Measurements from ENCODE around the gene IGSF21.

The IGSF21 gene

GRCh38 chr1:18093646-18094045, 14.0 kb upstream of the IGSF21 start:
- ChIA-PET POLR2A (ENCODE audit: low non-redundant PET) (no interaction called here), CTCF (no interaction called here)
- no peak for DNase-seq (ENCODE audit: low spot score)
- no peak overlapping the region for H3K27ac ChIP-seq
- no peak for TF ChIP-seq CTCF (conservative IDR thresholded peaks at IDR 0.05; ENCODE audit: low read depth)

- TF ChIP-seq CTCF (conservative IDR thresholded peaks at IDR 0.05; ENCODE audit: low read depth), result no peak
- DNase-seq (ENCODE audit: low spot score), result no peak
- ChIA-PET CTCF (interaction anchor here (0.5 kb wide), 1 partner anchor 588 kb away, joined by 3 read pairs; no protein-coding TSS in a partner anchor), POLR2A (ENCODE audit: low non-redundant PET) (no interaction called here)
- H3K27ac ChIP-seq, result no peak overlapping the region
Measured at GRCh38 chr1:18094096-18094495, 13.5 kb upstream of the IGSF21 start.

- ChIA-PET POLR2A (ENCODE audit: low non-redundant PET) (no interaction called here), CTCF (no interaction called here)
- no peak for DNase-seq (ENCODE audit: low spot score)
- H3K27ac ChIP-seq, result no peak overlapping the region
- no peak for TF ChIP-seq CTCF (conservative IDR thresholded peaks at IDR 0.05; ENCODE audit: low read depth)
Measured at GRCh38 chr1:18097206-18097605, 10.4 kb upstream of the IGSF21 start.

- no peak overlapping the region for H3K27ac ChIP-seq
- DNase-seq (ENCODE audit: low spot score), result no peak
- no peak for TF ChIP-seq CTCF (conservative IDR thresholded peaks at IDR 0.05; ENCODE audit: low read depth)
- ChIA-PET POLR2A (ENCODE audit: low non-redundant PET) (no interaction called here), CTCF (no interaction called here)
Measured at GRCh38 chr1:18099026-18099425, 8.6 kb upstream of the IGSF21 start.

- POLR2A ChIA-PET (ENCODE audit: low non-redundant PET), result no interaction called here
- TF ChIP-seq CTCF (conservative IDR thresholded peaks at IDR 0.05; ENCODE audit: low read depth), result no peak
- no peak overlapping the region for H3K27ac ChIP-seq
- CTCF ChIA-PET, result interaction anchor here (1.4 to 1.6 kb wide), 2 partner anchors 9 to 26 kb away, joined by 4 to 6 read pairs; no protein-coding TSS in a partner anchor
- DNase-seq (ENCODE audit: low spot score), result no peak
Measured at GRCh38 chr1:18100060-18100459, 7.5 kb upstream of the IGSF21 start.

- H3K27ac ChIP-seq, result no peak overlapping the region
- peak; percentile 80 for TF ChIP-seq CTCF (conservative IDR thresholded peaks at IDR 0.05; ENCODE audit: low read depth)
- DNase-seq (ENCODE audit: low spot score), result peak; percentile 68
- ChIA-PET CTCF (interaction anchor here (0.5 to 1.6 kb wide), 11 partner anchors 10 to 621 kb away, joined by 3 to 6 read pairs (median 4); no protein-coding TSS in a partner anchor), POLR2A (ENCODE audit: low non-redundant PET) (no interaction called here)
Measured at GRCh38 chr1:18100491-18101063, 7.0 kb upstream of the IGSF21 start.
